Inflammatory macrophage treated with lipopolysaccharide for 4 hours (primary cell): ENCODE results near the gene MLLT10.

Source experiments
- DNase-seq: peaks from one replicate; pipeline ENCODE4 v3.0.0-alpha.2; 2020

MLLT10 gene

GRCh38 chr10:21533467-21534279 lies at the start of gene MLLT10:
MLLT10 (plus strand) TSS chr10:21534232; CDS start chr10:21534645, 413 bp downstream.
- DNase-seq: peak; percentile 80

GRCh38 chr10:21487416-21488180 lies 46.4 kb upstream of the MLLT10 start:
- no peak for DNase-seq

GRCh38 chr10:21488246-21488956 lies 45.6 kb upstream of the MLLT10 start:
- DNase-seq: no peak

- DNase-seq: no peak
Observed at GRCh38 chr10:21488957-21489446, 45.0 kb upstream of the MLLT10 start.

GRCh38 chr10:21490028-21490710 lies 43.9 kb upstream of the MLLT10 start:
- no peak for DNase-seq

- DNase-seq: no peak
Observed at GRCh38 chr10:21490711-21491105, 43.3 kb upstream of the MLLT10 start.

GRCh38 chr10:21492421-21492820 lies 41.6 kb upstream of the MLLT10 start:
- no peak for DNase-seq

- no peak for DNase-seq
Observed at GRCh38 chr10:21493784-21494183, 40.2 kb upstream of the MLLT10 start.

- no peak for DNase-seq
Observed at GRCh38 chr10:21494191-21495001, 39.6 kb upstream of the MLLT10 start.

- peak; percentile 50 for DNase-seq
Observed at GRCh38 chr10:21495002-21495751, 38.9 kb upstream of the MLLT10 start.

GRCh38 chr10:21495752-21496342 lies 38.2 kb upstream of the MLLT10 start:
- peak; percentile 70 for DNase-seq

- peak; percentile 37 for DNase-seq
Observed at GRCh38 chr10:21496343-21497176, 37.5 kb upstream of the MLLT10 start.

GRCh38 chr10:21497177-21497807 lies 36.7 kb upstream of the MLLT10 start:
- DNase-seq: no peak

- no peak for DNase-seq
Observed at GRCh38 chr10:21498377-21498776, 35.7 kb upstream of the MLLT10 start.

- DNase-seq: no peak
Observed at GRCh38 chr10:21498986-21499385, 35.0 kb upstream of the MLLT10 start.

GRCh38 chr10:21499701-21500577 lies 34.1 kb upstream of the MLLT10 start:
- DNase-seq: no peak

- no peak for DNase-seq
Observed at GRCh38 chr10:21500578-21500910, 33.5 kb upstream of the MLLT10 start.

GRCh38 chr10:21501091-21501490 lies 32.9 kb upstream of the MLLT10 start:
- DNase-seq: no peak
